IPS-18c (cell line): Measurements from ENCODE around the gene ZDHHC6.
A peak's percentile ranks its signal among the peaks of the same experiment; 100 is the strongest.

Experiments
- H3K4me3 ChIP-seq: 2 replicates; pipeline ENCODE4 v1.7.0; 2013; ENCODE audit warnings: low read depth, mild to moderate bottlenecking, low read length, moderate library complexity; ENCODE audit not compliant: insufficient read depth
- H3K9me3 ChIP-seq: one replicate; pipeline ENCODE4 v1.6.1; 2013; ENCODE audit warnings: mild to moderate bottlenecking, low read length, moderate library complexity; ENCODE audit not compliant: control insufficient read depth, insufficient read depth

The ZDHHC6 gene

GRCh38 chr10:112454910-112455779 is 8.4 kb upstream of the ZDHHC6 start:
- H3K4me3 ChIP-seq, result no peak overlapping the region
- no peaks in the 10 kb centered on the region for H3K9me3 ChIP-seq

DNA sequence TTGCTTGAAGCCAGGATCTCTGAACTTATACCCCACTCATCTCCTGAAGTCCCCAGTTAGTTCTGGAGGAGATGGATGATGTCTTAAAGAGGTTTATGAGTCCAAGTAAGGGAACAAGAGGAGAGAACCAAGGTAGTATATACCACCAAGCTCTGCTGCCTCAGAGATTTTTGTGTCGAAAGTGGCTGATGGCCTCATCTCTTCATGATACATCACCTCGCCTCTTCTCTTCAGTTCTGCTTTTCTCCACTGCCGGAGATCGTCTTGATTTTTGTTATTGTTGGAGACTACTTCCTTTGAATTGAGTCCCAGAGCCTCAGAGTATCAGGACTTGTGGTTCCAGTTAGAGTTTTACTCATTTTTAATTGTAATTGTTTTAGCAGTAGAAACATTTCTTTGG is 2.2 kb upstream of the ZDHHC6 start:
- H3K4me3 ChIP-seq, result no peak overlapping the region

GRCh38 chr10:112447620-112447928 is 860 bp upstream of the ZDHHC6 start:
- H3K4me3 ChIP-seq, result peak overlapping the region; percentile 96
- no peaks in the 10 kb centered on the region for H3K9me3 ChIP-seq

More for the DNA sequence above, 2.2 kb upstream of the ZDHHC6 start:
- no peaks in the 10 kb centered on the region for H3K9me3 ChIP-seq

DNA sequence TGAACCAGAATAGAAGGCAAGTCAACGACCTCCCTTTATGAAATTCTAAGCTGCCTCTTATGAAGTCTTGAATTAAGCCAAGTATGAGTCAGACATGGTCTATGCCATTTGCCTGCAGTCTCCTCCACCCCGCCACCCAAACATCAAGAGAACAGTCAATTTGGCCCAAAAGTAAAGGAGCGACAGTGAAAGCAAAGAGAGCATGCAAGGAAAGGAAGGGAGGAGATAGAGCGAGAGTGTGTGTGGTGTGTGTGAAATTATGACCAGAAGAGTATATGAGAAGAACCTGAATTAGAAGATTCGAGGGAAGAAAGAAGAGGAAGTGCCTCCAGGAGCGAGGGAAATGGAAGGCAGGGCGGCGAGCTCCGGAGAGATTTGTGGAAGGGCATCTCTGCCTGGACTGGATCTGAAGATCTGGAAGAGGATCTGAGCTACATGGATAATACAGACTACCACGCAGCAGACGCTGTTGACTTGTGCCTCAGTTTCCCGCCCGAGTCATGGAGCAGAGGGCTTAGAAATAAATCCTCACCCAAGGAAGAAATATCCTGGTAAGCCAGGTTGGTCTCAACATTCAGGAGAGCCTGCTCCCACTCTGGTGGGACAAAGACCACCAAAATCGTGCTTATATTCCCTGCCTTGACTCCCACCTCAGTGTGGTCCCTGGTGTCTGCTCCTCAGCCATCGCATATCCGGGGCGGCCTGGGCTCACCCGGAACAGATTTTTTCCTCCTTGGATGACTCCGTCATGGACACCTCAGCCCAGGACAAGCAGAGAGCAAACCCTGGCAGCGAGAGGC is 459 bp downstream of the ZDHHC6 start:
- Histone ChIP-seq H3K4me3 (peak overlapping the region; percentile 96), H3K9me3 (no peaks in the 10 kb centered on the region)

DNA sequence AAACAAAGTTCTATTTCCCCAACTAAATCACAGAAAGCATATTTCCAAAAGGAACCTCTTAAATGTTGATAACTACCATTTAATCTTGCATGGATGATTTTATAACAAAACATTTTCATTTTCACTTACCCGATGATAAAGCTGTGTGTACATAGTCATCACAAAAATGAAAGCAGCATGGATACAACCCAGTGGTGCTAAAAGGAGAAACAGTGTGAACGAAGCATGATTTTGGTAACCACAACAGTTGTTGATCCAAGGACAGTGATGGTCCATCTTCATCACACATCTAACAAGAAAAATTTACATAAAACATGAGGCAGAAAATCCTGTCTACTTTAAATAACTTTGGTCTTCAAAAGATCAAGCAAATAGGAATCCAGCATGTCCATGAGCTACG is 4.7 kb downstream of the ZDHHC6 start:
- H3K9me3 ChIP-seq, result no peaks in the 10 kb centered on the region

GRCh38 chr10:112441520-112441919 is 5.2 kb downstream of the ZDHHC6 start:
- H3K4me3 ChIP-seq, result no peak overlapping the region
- no peaks in the 10 kb centered on the region for H3K9me3 ChIP-seq

More for the DNA sequence above, 4.7 kb downstream of the ZDHHC6 start:
- no peak overlapping the region for H3K4me3 ChIP-seq

- no peaks in the 10 kb centered on the region for H3K9me3 ChIP-seq
- no peak overlapping the region for H3K4me3 ChIP-seq
Measured at GRCh38 chr10:112438356-112438755, 8.4 kb downstream of the ZDHHC6 start.

DNA sequence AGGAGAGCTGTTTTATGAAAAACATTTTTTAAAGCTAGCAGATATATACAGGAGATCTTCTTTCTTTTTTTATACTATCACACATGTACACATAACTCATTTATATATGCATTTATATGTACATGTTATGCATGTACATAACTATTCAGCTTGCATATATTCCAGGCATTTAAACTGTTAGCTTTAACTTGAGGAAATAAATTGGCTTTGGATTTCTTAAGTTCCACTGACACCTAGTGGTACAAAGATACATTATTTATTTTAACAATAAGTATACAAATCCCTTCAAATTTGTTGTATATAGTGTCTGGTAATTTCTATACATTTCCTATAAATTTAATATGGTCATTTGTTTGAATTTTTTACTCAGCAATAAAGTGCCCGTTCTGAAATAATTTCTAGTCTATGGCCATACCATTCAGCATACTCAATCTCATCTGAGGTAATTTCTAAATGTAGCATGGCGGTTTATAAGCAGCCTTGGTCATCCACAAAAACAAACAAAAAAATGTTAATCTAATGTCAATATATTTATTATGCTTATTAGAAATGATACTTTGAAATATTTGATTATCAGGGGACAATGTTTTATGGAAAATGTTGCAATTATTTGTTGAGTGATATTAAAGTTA is 11.6 kb downstream of the ZDHHC6 start:
- H3K4me3 ChIP-seq, result no peak overlapping the region

DNA sequence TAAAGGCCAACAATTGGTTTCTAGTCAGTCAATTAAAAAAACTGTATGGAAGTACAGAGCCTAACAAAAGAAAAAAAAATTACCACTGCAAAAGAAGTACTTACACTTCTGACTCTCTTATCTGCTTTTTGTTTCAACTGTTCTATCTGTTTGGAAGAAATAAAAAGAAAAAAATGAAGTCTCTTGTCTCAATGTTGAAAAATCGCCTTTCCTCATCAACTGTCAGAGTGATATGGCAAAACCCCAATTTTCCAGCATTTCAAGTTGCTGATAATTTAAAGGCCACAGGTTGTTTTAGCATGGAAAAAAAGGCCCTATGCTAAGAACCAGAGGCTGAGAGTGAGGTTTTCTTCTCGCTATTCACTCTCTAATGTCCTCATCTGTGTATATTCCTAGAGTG is 13.6 kb downstream of the ZDHHC6 start:
- Histone ChIP-seq H3K9me3 (no peaks in the 10 kb centered on the region), H3K4me3 (no peak overlapping the region)

More for the DNA sequence above, 11.6 kb downstream of the ZDHHC6 start:
- H3K9me3 ChIP-seq, result no peaks in the 10 kb centered on the region

DNA sequence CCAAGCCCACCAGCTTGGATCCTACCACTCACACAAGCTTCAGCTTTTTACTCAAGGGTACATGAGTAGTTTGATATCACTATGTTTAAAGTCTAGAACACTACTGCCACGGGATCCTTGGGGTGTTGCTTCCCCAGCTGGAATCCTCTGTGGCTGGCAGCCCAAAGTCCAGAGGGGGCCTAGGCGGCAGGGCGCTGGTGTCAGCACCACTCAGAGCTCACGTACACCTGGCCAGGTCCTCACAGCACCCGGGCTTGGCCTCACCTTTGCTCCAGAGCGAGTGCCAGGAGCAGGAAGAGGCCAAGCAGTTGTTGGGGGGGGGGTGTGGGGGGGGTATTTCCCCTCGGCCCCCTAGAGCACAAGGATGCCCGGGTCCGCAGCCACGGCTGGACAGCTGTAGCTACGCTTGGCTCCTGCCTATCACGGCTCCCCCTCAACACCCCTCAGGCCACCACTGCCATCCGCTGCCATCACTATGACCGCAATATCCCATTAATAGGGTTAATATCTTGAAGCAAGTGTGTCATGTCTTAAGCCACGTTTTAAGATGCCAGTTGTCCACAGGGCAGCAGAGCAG is 17.0 kb downstream of the ZDHHC6 start:
- Histone ChIP-seq H3K9me3 (no peaks in the 10 kb centered on the region), H3K4me3 (no peak overlapping the region)

DNA sequence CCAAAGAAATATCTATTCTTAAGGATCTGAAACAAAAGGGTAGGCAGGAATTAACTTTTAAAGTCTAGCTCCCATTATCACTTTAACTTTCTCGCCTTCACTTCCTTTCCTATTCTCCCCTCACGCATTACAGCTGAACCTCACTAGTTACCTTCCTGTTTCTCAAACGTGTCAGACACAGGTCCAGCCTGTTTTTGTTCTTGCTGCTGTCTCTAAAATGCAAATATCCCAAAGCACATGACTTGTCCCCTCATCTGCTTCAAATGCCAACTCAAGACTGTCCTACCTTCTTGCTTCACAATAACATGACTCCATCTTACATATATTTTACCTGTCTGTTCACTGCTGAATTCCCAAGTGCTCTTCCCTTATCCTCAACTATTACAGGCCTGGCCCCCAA is 17.6 kb downstream of the ZDHHC6 start:
- no peaks in the 10 kb centered on the region for H3K9me3 ChIP-seq
- no peak overlapping the region for H3K4me3 ChIP-seq

DNA sequence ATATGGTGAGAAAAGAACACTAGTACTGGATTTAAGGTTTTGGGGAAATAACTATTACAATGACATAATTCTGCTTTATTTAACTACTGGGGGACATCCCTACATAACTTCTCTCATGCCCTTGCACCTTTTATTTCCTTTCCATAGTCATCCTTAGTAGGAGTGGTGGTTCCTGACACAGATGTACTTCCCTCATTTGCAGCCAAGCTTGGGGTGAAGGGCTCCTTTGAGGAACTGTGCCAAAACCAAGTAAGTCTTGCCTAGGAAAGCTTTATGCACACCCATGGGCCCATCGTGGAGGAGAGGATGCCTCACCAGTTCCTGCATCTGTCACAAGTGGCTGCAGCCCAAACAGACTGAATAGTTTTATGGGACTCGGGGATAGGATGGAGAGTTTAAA is 20.6 kb downstream of the ZDHHC6 start:
- no peak overlapping the region for H3K4me3 ChIP-seq
- H3K9me3 ChIP-seq, result no peaks in the 10 kb centered on the region

DNA sequence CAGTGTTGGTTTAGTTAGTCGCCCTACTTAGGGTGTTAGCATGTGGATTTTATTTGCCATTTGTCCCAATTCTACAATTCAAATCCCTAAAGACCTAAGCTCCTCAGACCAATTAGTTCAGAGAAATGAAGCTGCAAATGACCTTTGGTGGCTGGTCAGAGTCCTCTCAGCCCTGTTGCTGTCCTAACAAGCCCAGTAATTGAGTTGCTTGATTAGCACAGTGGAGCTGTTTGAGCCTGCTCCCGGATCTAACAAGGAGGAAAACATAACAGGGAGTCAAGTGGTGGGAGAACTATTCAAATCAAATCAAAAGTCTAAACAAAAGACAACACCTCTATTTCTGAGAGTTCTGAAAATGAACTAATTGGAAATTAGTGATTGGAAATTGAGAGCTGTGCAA is 22.1 kb downstream of the ZDHHC6 start:
- Histone ChIP-seq H3K4me3 (no peak overlapping the region), H3K9me3 (no peaks in the 10 kb centered on the region)

DNA sequence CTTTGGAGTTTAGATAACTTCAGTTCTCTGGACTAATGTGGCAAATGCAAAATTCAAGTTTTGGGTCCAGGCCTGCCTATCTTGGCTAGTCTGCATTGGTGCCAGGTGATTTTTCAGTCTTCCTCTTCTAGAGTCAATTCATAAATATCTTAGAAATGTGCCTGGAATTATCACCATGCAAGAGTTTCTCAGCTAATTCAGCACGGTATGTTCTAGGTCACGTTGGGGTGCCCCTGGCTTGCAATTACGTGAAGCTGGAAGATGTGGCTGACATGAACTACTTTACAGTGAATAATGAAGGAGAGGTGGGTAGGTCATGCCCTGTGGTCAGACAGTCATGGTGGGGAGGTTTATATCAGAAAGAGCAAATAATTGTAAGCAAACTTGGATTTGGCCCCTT is 25.0 kb downstream of the ZDHHC6 start:
- H3K4me3 ChIP-seq, result no peak overlapping the region
- no peaks in the 10 kb centered on the region for H3K9me3 ChIP-seq

GRCh38 chr10:112412696-112413095 is 34.0 kb downstream of the ZDHHC6 start:
- H3K4me3 ChIP-seq, result no peak overlapping the region
- no peaks in the 10 kb centered on the region for H3K9me3 ChIP-seq

DNA sequence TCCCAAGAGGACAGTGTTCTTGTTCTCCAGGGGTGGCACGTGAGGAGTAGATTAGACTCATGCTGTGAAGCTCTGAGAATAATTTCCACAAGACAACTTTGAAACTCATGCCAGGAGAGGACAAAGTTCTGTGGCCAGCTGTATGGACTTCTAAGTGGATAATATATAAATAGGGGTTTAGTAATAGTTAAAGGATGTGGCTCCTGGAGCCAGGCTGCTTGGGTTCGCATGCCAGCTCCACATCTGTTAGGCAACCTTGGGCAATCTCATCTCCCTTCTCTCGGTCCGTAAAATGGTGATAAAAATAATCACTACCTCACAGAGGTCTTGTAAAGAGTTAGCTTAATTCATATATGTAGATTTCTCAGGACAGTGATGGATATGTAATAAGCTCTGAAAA is 37.0 kb downstream of the ZDHHC6 start:
- no peak overlapping the region for H3K4me3 ChIP-seq
- H3K9me3 ChIP-seq, result no peaks in the 10 kb centered on the region

GRCh38 chr10:112409299-112409698 is 37.4 kb downstream of the ZDHHC6 start:
- Histone ChIP-seq H3K9me3 (no peaks in the 10 kb centered on the region), H3K4me3 (no peak overlapping the region)

GRCh38 chr10:112407696-112408095 is 39.0 kb downstream of the ZDHHC6 start:
- Histone ChIP-seq H3K9me3 (no peaks in the 10 kb centered on the region), H3K4me3 (no peak overlapping the region)
